DND-41 (cell line): ENCODE results near the gene PFN1.
"Not testable (repeated sequence)": the region's sequence is repeated elsewhere in the genome, so short reads cannot be mapped to it uniquely, and the experiment has no call there.

Source experiments
- ATAC-seq: fragments of 200-7000 bp; cut with Tn5 transposase; 3 replicates; pipeline ENCODE4 v1.9.1; 2021; ENCODE audit warnings: low read depth; ENCODE audit not compliant: insufficient read depth
- DNase-seq: peaks from one replicate; pipeline ENCODE4 v3.0.0-alpha.2; 2020
- H2AFZ ChIP-seq: 2 replicates; pipeline ENCODE4 v1.6.0; 2012; ENCODE audit warnings: low read depth, low read length
- H3K27ac ChIP-seq: 2 replicates; pipeline ENCODE4 v1.5.1; 2012; ENCODE audit warnings: low read length, inconsistent platforms
- H3K27me3 ChIP-seq: fragments of 200-600 bp; sonication (generic); 2 replicates; pipeline ENCODE4 v1.6.0; 2012; ENCODE audit warnings: low read length, mild to moderate bottlenecking, inconsistent platforms; ENCODE audit not compliant: insufficient read depth, poor library complexity
- H3K36me3 ChIP-seq: 2 replicates; pipeline ENCODE4 v1.5.1; 2012; ENCODE audit warnings: low read length, inconsistent platforms; ENCODE audit not compliant: insufficient read depth
- H3K4me1 ChIP-seq: 2 replicates; pipeline ENCODE4 v1.5.1; 2012; ENCODE audit warnings: mild to moderate bottlenecking, low read length; ENCODE audit not compliant: insufficient read depth
- H3K4me2 ChIP-seq: 2 replicates; pipeline ENCODE4 v1.6.0; 2012; ENCODE audit warnings: mild to moderate bottlenecking, moderate library complexity, low read length, inconsistent platforms; ENCODE audit not compliant: insufficient read depth
- H3K4me3 ChIP-seq, 2 experiments: fragments of 200-600 bp in 1 of 2; shearing (Covaris generic) in 1 of 2; 2 replicates each; pipeline ENCODE4 v1.5.1; 2012 to 2016; ENCODE audit warnings: inconsistent platforms in 2 of 2, low read length in 2 of 2, mild to moderate bottlenecking in 2 of 2, low read depth in 1 of 2, moderate library complexity in 1 of 2
- H3K79me2 ChIP-seq: 2 replicates; pipeline ENCODE4 v1.6.0; 2012; ENCODE audit warnings: low read length, inconsistent platforms; ENCODE audit not compliant: insufficient read depth
- H3K9ac ChIP-seq: 2 replicates; pipeline ENCODE4 v1.6.0; 2012; ENCODE audit warnings: low read depth, mild to moderate bottlenecking, inconsistent platforms, low read length, moderate library complexity
- H3K9me3 ChIP-seq: 2 replicates; pipeline ENCODE4 v1.5.1; 2012; ENCODE audit warnings: low read length, moderate library complexity, mild to moderate bottlenecking, inconsistent platforms; ENCODE audit not compliant: insufficient read depth, severe bottlenecking
- H4K20me1 ChIP-seq: 2 replicates; pipeline ENCODE4 v1.6.0; 2012; ENCODE audit warnings: low read length; ENCODE audit not compliant: insufficient read depth
- CTCF ChIP-seq: IDR thresholded peaks from 2 replicates; pipeline ENCODE4 v1.5.1; 2012; ENCODE audit warnings: borderline replicate concordance, low read length, moderate library complexity, mild to moderate bottlenecking; ENCODE audit not compliant: poor library complexity, severe bottlenecking; ENCODE audit errors: extremely low read depth
- EZH2 ChIP-seq: IDR thresholded peaks from 3 replicates; pipeline ENCODE4 v1.6.1; 2012; ENCODE audit warnings: borderline replicate concordance, low read depth, mild to moderate bottlenecking, moderate library complexity, low read length, inconsistent platforms; ENCODE audit not compliant: severe bottlenecking

Gene PFN1

GRCh38 chr17:4931963-4932362 is 16.4 kb downstream of the PFN1 start, which contains the start of gene GP1BA:
Gene GP1BA (plus strand): TSS chr17:4932277. CDS start chr17:4932605, 328 bp downstream.
- ATAC-seq (no peak), DNase-seq (no peak)
- Histone ChIP-seq H3K9ac (no peak within 1 kb of the TSS), H3K36me3 (peaks cover 5% of the 10 kb centered on the region), H3K4me1 (no peaks in the 10 kb centered on the region), H3K27me3 (no peaks in the 10 kb centered on the region), H4K20me1 (peaks cover 8% of the 10 kb centered on the region; the same call in 1 of the 2 replicates), H3K4me2 (no peak within 1 kb of the TSS), H3K79me2 (no peaks in the 10 kb centered on the region), H2AFZ (no peak within 1 kb of the TSS), H3K9me3 (no peaks in the 10 kb centered on the region), H3K27ac (no peak within 1 kb of the TSS), H3K4me3 (no peak within 1 kb of the TSS)
- TF ChIP-seq CTCF (no peak), EZH2 (no peak)

GRCh38 chr17:4928881-4929280 is 19.4 kb downstream of the PFN1 start:
- Histone ChIP-seq H3K4me3 (no peak overlapping the region), H3K36me3 (no peaks in the 10 kb centered on the region), H2AFZ (no peak overlapping the region), H3K79me2 (no peaks in the 10 kb centered on the region), H3K9me3 (no peaks in the 10 kb centered on the region), H4K20me1 (no peaks in the 10 kb centered on the region), H3K4me2 (no peak overlapping the region), H3K4me1 (no peaks in the 10 kb centered on the region), H3K27me3 (no peaks in the 10 kb centered on the region), H3K9ac (no peak overlapping the region), H3K27ac (no peak overlapping the region)
- TF ChIP-seq CTCF (no peak), EZH2 (no peak)
- ATAC-seq: no peak
- DNase-seq: no peak

- H3K9me3 ChIP-seq, H3K79me2 ChIP-seq, ATAC-seq, H3K9ac ChIP-seq, H2AFZ ChIP-seq, H3K27me3 ChIP-seq, H3K4me1 ChIP-seq, H4K20me1 ChIP-seq, H3K4me2 ChIP-seq, DNase-seq, H3K27ac ChIP-seq, H3K36me3 ChIP-seq, H3K4me3 ChIP-seq: not testable (repeated sequence)
Observed at GRCh38 chr17:4926577-4927335, 21.6 kb downstream of the PFN1 start.

- no peaks in the 10 kb centered on the region for H3K27me3 ChIP-seq
- no peaks in the 10 kb centered on the region for H4K20me1 ChIP-seq
- no peak overlapping the region for H3K4me2 ChIP-seq
- H3K4me1 ChIP-seq: no peaks in the 10 kb centered on the region
- H3K9ac ChIP-seq: no peak overlapping the region
- H2AFZ ChIP-seq: no peak overlapping the region
- ATAC-seq (no peak), DNase-seq (no peak)
- H3K36me3 ChIP-seq: no peaks in the 10 kb centered on the region
- H3K79me2 ChIP-seq: no peaks in the 10 kb centered on the region
- TF ChIP-seq CTCF (no peak), EZH2 (no peak)
- no peak overlapping the region for H3K27ac ChIP-seq
- no peak overlapping the region for H3K4me3 ChIP-seq
- no peaks in the 10 kb centered on the region for H3K9me3 ChIP-seq
Observed at GRCh38 chr17:4921320-4921719, 27.0 kb downstream of the PFN1 start.
